DND-41 (cell line): ENCODE data around the gene TMF1.

Experiments used
- ATAC-seq: fragments of 200-7000 bp; cut with Tn5 transposase; 3 replicates; pipeline ENCODE4 v1.9.1; 2021; ENCODE audit warnings: low read depth; ENCODE audit not compliant: insufficient read depth
- DNase-seq: peaks from one replicate; pipeline ENCODE4 v3.0.0-alpha.2; 2020
- H2AFZ ChIP-seq: 2 replicates; pipeline ENCODE4 v1.6.0; 2012; ENCODE audit warnings: low read depth, low read length
- H3K27ac ChIP-seq: 2 replicates; pipeline ENCODE4 v1.5.1; 2012; ENCODE audit warnings: low read length, inconsistent platforms
- H3K27me3 ChIP-seq: fragments of 200-600 bp; sonication (generic); 2 replicates; pipeline ENCODE4 v1.6.0; 2012; ENCODE audit warnings: low read length, mild to moderate bottlenecking, inconsistent platforms; ENCODE audit not compliant: insufficient read depth, poor library complexity
- H3K36me3 ChIP-seq: 2 replicates; pipeline ENCODE4 v1.5.1; 2012; ENCODE audit warnings: low read length, inconsistent platforms; ENCODE audit not compliant: insufficient read depth
- H3K4me1 ChIP-seq: 2 replicates; pipeline ENCODE4 v1.5.1; 2012; ENCODE audit warnings: mild to moderate bottlenecking, low read length; ENCODE audit not compliant: insufficient read depth
- H3K4me2 ChIP-seq: 2 replicates; pipeline ENCODE4 v1.6.0; 2012; ENCODE audit warnings: mild to moderate bottlenecking, moderate library complexity, low read length, inconsistent platforms; ENCODE audit not compliant: insufficient read depth
- H3K4me3 ChIP-seq, 2 experiments: fragments of 200-600 bp in 1 of 2; shearing (Covaris generic) in 1 of 2; 2 replicates each; pipeline ENCODE4 v1.5.1; 2012 to 2016; ENCODE audit warnings: inconsistent platforms in 2 of 2, low read length in 2 of 2, mild to moderate bottlenecking in 2 of 2, low read depth in 1 of 2, moderate library complexity in 1 of 2
- H3K79me2 ChIP-seq: 2 replicates; pipeline ENCODE4 v1.6.0; 2012; ENCODE audit warnings: low read length, inconsistent platforms; ENCODE audit not compliant: insufficient read depth
- H3K9ac ChIP-seq: 2 replicates; pipeline ENCODE4 v1.6.0; 2012; ENCODE audit warnings: low read depth, mild to moderate bottlenecking, inconsistent platforms, low read length, moderate library complexity
- H3K9me3 ChIP-seq: 2 replicates; pipeline ENCODE4 v1.5.1; 2012; ENCODE audit warnings: low read length, moderate library complexity, mild to moderate bottlenecking, inconsistent platforms; ENCODE audit not compliant: insufficient read depth, severe bottlenecking
- H4K20me1 ChIP-seq: 2 replicates; pipeline ENCODE4 v1.6.0; 2012; ENCODE audit warnings: low read length; ENCODE audit not compliant: insufficient read depth
- CTCF ChIP-seq: IDR thresholded peaks from 2 replicates; pipeline ENCODE4 v1.5.1; 2012; ENCODE audit warnings: borderline replicate concordance, low read length, moderate library complexity, mild to moderate bottlenecking; ENCODE audit not compliant: poor library complexity, severe bottlenecking; ENCODE audit errors: extremely low read depth
- EZH2 ChIP-seq: IDR thresholded peaks from 3 replicates; pipeline ENCODE4 v1.6.1; 2012; ENCODE audit warnings: borderline replicate concordance, low read depth, mild to moderate bottlenecking, moderate library complexity, low read length, inconsistent platforms; ENCODE audit not compliant: severe bottlenecking

Gene TMF1

GRCh38 chr3:69092030-69092516 lies 39.9 kb upstream of the TMF1 start:
- peak overlapping the region; percentile 88 for H3K27ac ChIP-seq
- no peaks in the 10 kb centered on the region for H3K27me3 ChIP-seq
- H3K9ac ChIP-seq = peak overlapping the region; percentile 54
- peaks cover 37% of the 10 kb centered on the region for H3K36me3 ChIP-seq
- DNase-seq = peak; percentile 50
- ATAC-seq = peak; percentile 94
- H3K4me2 ChIP-seq = peak overlapping the region; percentile 64
- peak overlapping the region; percentile 2 to 50; a peak in 2 of 4 replicates for H3K4me3 ChIP-seq
- H2AFZ ChIP-seq = peak overlapping the region; percentile 61
- TF ChIP-seq EZH2 = no peak
- no peak for TF ChIP-seq CTCF
- no peaks in the 10 kb centered on the region for H4K20me1 ChIP-seq
- H3K79me2 ChIP-seq = peaks cover 89% of the 10 kb centered on the region
- no peaks in the 10 kb centered on the region for H3K9me3 ChIP-seq
- peaks cover 62% of the 10 kb centered on the region for H3K4me1 ChIP-seq

- no peaks in the 10 kb centered on the region for H3K9me3 ChIP-seq
- peak overlapping the region; percentile 88 for H3K27ac ChIP-seq
- H3K36me3 ChIP-seq = peaks cover 36% of the 10 kb centered on the region
- ATAC-seq = peak; percentile 28
- no peaks in the 10 kb centered on the region for H4K20me1 ChIP-seq
- peak overlapping the region; percentile 54 for H3K9ac ChIP-seq
- TF ChIP-seq EZH2 (no peak), CTCF (no peak)
- no peaks in the 10 kb centered on the region for H3K27me3 ChIP-seq
- peak overlapping the region in 1 of 2 experiments; percentile 50; a peak in 2 of 4 replicates for H3K4me3 ChIP-seq
- peaks cover 89% of the 10 kb centered on the region for H3K79me2 ChIP-seq
- H3K4me2 ChIP-seq = peak overlapping the region; percentile 64
- DNase-seq = no peak
- H3K4me1 ChIP-seq = peaks cover 67% of the 10 kb centered on the region
- H2AFZ ChIP-seq = peak overlapping the region; percentile 71
Measured at GRCh38 chr3:69091389-69092029, 39.4 kb upstream of the TMF1 start.

GRCh38 chr3:69090021-69090420 lies 37.9 kb upstream of the TMF1 start:
- Histone ChIP-seq H4K20me1 (no peaks in the 10 kb centered on the region), H3K9ac (no peak overlapping the region), H3K36me3 (peaks cover 32% of the 10 kb centered on the region), H3K4me1 (peaks cover 71% of the 10 kb centered on the region), H3K4me2 (peak overlapping the region; percentile 16; the same call in 1 of the 2 replicates), H3K9me3 (no peaks in the 10 kb centered on the region), H3K27me3 (no peaks in the 10 kb centered on the region), H3K4me3 (no peak overlapping the region), H3K79me2 (peaks cover 94% of the 10 kb centered on the region), H2AFZ (no peak overlapping the region), H3K27ac (no peak overlapping the region)
- no peak for ATAC-seq
- no peak for TF ChIP-seq EZH2
- TF ChIP-seq CTCF = no peak
- no peak for DNase-seq
